ENCODE measurements around the gene FNIP1. TPM values are rescaled to one million over a fixed set of nuclear protein-coding genes. Genes with fewer than 3 reads are reported as not detected.

FNIP1 gene
- total RNA-seq, 2 donors from 2014 or later = 52.9 to 54.7 TPM

GRCh38 chr5:131774652-131775367 lies 22.0 kb downstream of the FNIP1 start:
- H3K4me3 ChIP-seq = no peak overlapping the region
- no peaks in the 10 kb centered on the region for H3K36me3 ChIP-seq
- ATAC-seq (ENCODE audit: insufficient number of reproducible peaks, low FRiP score, low read depth) (no peak), DNase-seq (ENCODE audit: low spot score) (no peak)
- H3K27me3 ChIP-seq (replicated peaks; ENCODE audit: insufficient read depth) = no peaks in the 10 kb centered on the region
- H3K27ac ChIP-seq = no peak overlapping the region
- TF ChIP-seq CTCF (IDR thresholded peaks at IDR 0.05) = no peak
- H3K4me1 ChIP-seq (ENCODE audit: control insufficient read depth in 1 of 2, low read depth in 2 of 2) = peaks cover 27 to 54% of the 10 kb centered on the region in 2 donors
- H3K9me3 ChIP-seq = no peaks in the 10 kb centered on the region

GRCh38 chr5:131773805-131774204 lies 23.0 kb downstream of the FNIP1 start:
- Histone ChIP-seq H3K4me3 (no peak overlapping the region), H3K4me1 (ENCODE audit: control insufficient read depth in 1 of 2, low read depth in 2 of 2) (peaks cover 27 to 60% of the 10 kb centered on the region in 2 donors), H3K27me3 (replicated peaks; ENCODE audit: insufficient read depth) (no peaks in the 10 kb centered on the region), H3K9me3 (no peaks in the 10 kb centered on the region), H3K36me3 (no peaks in the 10 kb centered on the region), H3K27ac (no peak overlapping the region)
- no peak for TF ChIP-seq CTCF (IDR thresholded peaks at IDR 0.05)
- ATAC-seq (ENCODE audit: insufficient number of reproducible peaks, low FRiP score, low read depth) = no peak
- DNase-seq (ENCODE audit: low spot score) = no peak

DNA sequence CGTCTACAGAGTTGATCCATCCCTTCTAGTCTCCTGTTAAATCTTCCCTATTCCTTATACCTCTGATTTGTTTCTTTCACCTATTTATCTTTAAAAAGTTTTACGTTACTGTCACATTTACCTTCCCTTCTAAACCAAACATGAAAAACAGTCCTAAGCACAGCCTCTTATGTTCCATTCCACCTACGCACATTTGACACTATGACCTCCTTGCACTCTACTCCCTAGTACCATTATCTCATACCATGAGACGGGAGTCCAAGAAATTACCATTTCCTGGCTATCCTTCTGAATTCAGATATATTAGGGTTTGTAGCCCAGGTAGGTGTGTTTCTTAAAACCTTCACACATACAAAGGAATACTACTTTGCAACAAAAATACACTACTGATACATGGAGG lies 25.1 kb downstream of the FNIP1 start:
- ATAC-seq (ENCODE audit: insufficient number of reproducible peaks, low FRiP score, low read depth) (no peak), DNase-seq (ENCODE audit: low spot score) (no peak)
- Histone ChIP-seq H3K36me3 (no peaks in the 10 kb centered on the region), H3K27me3 (replicated peaks; ENCODE audit: insufficient read depth) (no peaks in the 10 kb centered on the region), H3K4me1 (ENCODE audit: control insufficient read depth in 1 of 2, low read depth in 2 of 2) (peaks cover 24 to 63% of the 10 kb centered on the region in 2 donors), H3K27ac (no peak overlapping the region), H3K9me3 (no peaks in the 10 kb centered on the region), H3K4me3 (no peak overlapping the region)
- no peak for TF ChIP-seq CTCF (IDR thresholded peaks at IDR 0.05)

DNA sequence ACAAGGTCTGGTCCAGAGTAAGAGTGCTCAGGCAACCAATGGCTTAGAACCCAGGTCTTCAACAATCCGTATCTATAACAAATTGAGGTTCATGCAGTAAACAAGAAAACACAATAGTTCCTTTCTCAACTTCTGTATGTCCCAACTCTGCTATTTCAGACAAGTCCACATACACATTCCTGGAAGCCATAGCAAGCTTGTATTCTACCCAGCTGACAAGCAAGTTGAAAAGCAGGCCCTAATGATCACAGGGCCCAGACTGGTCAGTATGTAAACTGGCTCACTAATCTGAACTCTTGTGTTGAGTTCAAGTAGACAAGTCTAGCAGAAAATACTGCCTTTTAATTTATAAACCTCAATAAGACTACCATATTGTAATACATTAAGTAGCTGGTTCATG lies 26.9 kb downstream of the FNIP1 start:
- Histone ChIP-seq H3K27ac (no peak overlapping the region), H3K9me3 (no peaks in the 10 kb centered on the region), H3K36me3 (no peaks in the 10 kb centered on the region), H3K4me3 (no peak overlapping the region), H3K27me3 (replicated peaks; ENCODE audit: insufficient read depth) (no peaks in the 10 kb centered on the region), H3K4me1 (ENCODE audit: control insufficient read depth in 1 of 2, low read depth in 2 of 2) (peaks cover 28 to 62% of the 10 kb centered on the region in 2 donors)
- ATAC-seq (ENCODE audit: insufficient number of reproducible peaks, low FRiP score, low read depth) (no peak), DNase-seq (ENCODE audit: low spot score) (no peak)
- TF ChIP-seq CTCF (IDR thresholded peaks at IDR 0.05) = no peak

- H3K9me3 ChIP-seq = no peaks in the 10 kb centered on the region
- H3K4me1 ChIP-seq (ENCODE audit: control insufficient read depth in 1 of 2, low read depth in 2 of 2) = peaks cover 28 to 57% of the 10 kb centered on the region in 2 donors
- no peak for TF ChIP-seq CTCF (IDR thresholded peaks at IDR 0.05)
- ATAC-seq (ENCODE audit: insufficient number of reproducible peaks, low FRiP score, low read depth) = no peak
- no peak overlapping the region for H3K27ac ChIP-seq
- DNase-seq (ENCODE audit: low spot score) = no peak
- no peaks in the 10 kb centered on the region for H3K36me3 ChIP-seq
- no peak overlapping the region for H3K4me3 ChIP-seq
- no peaks in the 10 kb centered on the region for H3K27me3 ChIP-seq (replicated peaks; ENCODE audit: insufficient read depth)
These were observed 27.5 kb downstream of the FNIP1 start for GRCh38 chr5:131769336-131769735.
